HS-5 (cell line): ENCODE measurements around the gene FAM111B.
A peak's percentile ranks its signal among the peaks of the same experiment; 100 is the strongest.

ENCODE experiments used
- DNase-seq: peaks from one replicate; pipeline ENCODE4 v3.0.0-alpha.2; 2012; ENCODE audit warnings: low read depth

Gene FAM111B

GRCh38 chr11:59154610-59155009 lies 47.6 kb downstream of the FAM111B start:
- no peak for DNase-seq

GRCh38 chr11:59157433-59157832 lies 50.4 kb downstream of the FAM111B start:
- no peak for DNase-seq

DNA sequence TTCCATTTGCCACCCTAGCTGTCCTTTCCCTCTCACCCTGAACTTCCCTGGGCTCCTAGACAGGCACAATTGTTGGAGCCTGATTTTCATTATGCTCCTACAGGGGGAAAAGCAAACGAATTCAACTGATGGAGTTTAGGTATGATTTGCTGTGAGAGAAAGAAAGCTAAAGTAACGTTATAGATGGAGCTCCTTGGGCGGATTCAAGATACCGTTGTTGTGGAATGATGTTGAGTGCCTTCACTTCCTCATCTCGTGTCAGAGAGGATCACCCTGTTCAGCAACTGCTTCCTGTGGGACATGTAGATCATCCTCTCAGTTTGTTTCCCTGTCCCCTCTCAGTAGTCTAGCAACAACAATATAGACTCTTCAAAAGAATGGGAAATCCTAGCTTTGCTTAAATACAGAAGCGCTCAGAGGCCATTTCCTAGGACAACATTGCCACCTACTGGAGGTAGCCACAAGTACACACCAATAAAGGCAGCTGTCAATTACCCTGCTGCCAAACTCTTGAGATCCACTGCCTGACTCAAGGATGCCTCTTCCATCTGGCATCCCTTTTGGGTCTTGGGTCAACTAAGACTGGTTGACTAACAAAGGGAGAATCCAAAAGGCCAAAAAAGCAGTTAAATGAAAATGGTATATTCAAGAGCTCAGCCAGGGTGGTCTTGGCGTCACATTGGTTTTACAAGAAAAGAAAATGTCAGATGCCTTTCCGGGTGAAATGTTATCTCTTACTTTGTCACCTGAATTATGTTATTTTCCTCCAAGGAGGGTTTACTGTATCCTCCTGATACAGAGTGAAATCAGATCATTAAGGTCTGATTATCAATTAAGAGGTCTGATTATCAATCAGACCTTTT lies 51.4 kb downstream of the FAM111B start:
- DNase-seq = peak; percentile 53

GRCh38 chr11:59164028-59164427 lies 57.0 kb downstream of the FAM111B start:
- DNase-seq = no peak

DNA sequence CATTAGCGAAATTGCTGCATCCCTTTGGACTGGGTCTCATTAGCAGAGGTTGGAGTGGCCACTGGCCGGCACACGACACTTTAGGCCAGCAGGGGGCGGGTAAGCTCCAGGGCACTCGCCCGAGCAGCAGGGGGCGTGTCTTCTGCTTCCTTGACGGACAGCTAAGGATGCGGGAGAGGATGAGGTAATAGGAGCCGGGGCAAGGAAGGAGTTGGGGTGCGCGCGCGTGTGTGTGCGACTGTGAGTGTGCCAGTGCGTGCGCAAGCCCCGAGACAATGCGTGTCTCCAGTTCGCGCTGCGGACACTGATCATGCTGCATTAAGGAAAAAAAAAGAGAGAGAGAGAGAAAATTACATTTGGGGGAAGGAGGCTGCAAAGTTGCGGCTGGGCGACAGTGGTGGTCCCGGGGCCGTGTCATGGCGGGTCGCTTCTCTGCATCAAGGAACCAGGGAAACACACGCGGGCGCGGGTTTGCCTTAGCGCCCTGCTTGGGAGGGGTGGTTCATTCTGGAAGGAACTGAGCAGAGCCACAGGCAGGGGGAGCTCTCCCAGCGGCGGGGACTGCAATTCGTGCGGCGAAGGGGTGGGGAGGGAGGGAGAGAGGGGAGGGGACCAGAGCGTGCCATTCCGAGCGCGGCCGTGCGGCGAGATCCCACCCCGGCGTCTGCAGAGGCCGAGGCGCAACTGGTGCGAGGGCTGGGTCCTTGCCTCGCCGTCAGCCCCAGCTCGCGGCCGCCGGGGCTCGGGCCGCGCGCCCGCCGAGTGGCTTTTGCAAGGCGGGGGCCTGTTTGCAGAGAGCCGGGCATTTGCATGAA lies 64.7 kb downstream of the FAM111B start, which contains the start of gene DTX4:
Gene DTX4 (plus strand): TSS at position 625 of the 815 bp plus-strand sequence. CDS start 464 bp downstream, outside the sequence.
- peak; percentile 64 for DNase-seq

DNA sequence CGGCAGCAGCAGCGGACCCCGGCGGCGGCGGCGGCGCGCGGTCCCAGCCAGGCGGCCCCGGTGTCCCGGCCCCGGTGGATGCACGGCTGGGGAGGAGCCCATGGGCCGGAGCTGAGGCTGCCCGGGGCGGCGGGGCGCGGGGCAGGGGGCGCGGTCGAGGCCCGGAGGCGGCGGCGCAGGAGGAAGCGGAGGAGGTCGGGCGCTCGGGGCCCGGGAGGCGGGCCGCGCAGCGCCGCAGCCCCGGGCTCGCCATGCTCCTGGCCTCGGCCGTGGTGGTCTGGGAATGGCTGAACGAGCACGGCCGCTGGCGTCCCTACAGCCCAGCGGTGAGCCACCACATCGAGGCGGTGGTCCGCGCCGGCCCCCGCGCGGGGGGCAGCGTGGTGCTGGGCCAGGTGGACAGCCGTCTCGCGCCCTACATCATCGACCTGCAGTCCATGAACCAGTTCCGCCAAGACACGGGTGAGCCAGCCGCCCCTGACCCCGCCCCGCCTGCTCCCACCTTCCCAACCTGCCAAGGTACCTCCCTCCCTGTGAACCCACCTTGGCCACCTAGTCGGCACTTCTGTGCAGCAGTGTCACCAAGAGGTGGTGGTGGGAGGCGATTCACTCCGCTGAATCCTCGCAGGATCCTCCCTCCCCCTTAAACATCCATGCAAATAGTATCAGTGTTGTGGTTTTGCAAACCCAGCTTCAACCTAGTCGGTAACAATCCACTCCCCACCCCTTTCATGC lies 65.5 kb downstream of the FAM111B start:
- no peak for DNase-seq

DNA sequence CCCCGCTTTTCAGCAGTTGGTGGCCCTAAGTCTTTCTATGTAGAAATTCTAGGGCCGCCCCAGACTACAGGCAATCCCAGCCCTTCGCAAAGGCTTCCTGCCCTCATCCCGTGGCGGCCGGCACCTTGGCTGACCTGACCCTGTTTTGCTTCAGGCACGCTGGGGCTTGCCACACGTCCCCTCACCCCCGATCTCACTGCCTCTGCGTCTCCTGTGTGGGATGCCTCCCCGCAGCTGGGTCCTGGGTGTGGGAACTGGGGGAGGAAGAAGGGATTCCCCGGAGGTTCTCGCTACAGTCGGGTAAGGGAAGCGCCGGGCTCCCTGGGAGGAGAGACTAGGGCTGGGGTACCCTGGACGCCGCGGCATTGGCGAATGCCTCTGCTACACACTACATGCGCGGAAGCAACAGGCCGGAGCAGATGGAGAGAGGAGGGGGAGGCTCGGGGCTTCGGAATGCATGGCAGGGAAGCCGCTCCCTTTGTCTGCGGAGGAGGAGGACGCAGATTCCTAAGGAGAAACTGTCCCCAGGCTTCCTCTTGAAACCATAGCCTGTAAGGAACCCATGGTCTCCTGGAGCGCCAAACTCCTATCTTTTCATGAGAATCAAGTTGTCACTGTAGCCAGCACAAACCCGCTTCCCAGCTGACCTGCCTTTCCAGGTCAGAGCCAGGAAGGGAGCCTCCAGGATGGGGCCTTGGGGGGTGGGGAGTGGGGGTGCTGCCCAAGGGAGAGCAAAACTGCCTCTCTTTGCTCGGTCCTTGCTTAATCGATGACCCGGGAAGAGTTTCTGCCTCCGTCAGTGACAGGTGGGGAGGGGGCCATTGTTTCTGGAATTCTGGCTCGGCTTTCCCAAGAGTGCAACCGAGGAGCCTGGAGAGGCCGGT lies 66.3 kb downstream of the FAM111B start:
- no peak for DNase-seq

DNA sequence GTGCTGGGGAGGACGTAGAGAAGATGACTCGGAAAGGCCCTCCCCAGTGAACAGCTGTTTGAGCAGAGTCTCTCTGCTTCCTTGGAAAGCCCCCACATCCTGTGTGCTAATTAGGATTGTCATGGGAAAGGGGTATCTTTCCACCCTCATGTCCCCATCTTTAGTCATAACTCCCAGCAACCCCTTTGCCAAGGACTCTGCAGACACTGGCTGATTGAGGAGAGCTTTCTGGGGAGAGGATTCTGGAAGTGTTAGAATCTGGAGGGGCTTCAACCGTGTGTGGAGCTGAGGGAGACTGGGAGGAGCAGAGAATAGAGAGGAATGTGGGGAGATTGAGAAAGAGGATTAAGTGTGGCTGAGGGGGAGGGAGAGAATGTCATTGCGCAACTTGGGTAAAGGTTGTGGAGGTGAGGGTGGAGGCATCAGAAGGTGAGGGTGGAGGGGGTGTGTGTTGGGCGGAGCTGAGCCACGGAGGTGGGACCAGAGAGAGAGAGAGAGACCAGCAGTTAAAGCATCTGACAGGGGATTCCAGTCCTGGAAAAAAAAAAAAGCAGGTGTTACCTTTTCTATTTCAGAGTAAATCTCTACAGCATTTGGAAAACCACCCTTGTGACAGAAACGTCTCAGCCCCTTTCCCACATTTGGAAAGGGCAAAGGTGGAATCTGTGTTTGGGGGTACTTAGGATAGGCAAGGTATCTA lies 67.1 kb downstream of the FAM111B start:
- DNase-seq = no peak

DNA sequence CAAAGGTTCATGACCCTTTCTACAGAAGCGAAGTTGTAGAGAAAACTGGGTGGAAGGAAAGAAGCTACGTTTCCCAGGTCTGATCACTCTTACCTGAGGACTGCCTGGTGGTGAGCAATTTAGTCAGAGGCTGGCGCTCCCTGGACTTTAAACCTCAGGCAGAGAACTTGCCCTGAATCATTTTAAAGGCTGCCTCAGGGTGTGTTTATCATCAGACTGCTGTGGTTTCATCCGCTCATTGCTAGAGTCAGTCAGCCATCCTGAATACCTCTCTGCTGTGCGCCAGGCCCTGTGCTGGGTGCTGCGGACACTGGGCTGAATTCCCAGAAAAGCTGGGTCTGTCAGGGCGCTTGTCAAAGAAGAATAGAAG lies 67.6 kb downstream of the FAM111B start:
- DNase-seq = no peak

DNA sequence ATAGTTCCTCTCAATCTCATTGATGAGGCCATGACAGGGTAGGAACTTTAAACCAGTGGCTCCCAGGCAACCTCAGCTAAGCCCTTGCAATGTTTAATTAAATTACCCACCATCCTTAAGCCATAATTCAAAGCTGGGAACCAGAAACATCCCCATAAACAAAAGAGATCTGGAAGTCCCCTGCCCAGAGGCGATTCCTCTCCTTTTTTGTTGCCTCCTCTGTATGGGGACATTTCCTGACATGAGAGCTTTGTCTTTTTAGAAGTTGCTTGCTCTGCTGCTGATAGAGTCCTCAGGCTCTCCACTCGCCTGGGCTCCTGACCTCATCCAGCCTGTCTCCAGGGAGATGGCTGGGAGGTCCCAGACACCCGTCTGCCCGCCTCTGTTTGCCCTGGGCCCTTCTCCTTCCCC lies 68.1 kb downstream of the FAM111B start:
- no peak for DNase-seq

DNA sequence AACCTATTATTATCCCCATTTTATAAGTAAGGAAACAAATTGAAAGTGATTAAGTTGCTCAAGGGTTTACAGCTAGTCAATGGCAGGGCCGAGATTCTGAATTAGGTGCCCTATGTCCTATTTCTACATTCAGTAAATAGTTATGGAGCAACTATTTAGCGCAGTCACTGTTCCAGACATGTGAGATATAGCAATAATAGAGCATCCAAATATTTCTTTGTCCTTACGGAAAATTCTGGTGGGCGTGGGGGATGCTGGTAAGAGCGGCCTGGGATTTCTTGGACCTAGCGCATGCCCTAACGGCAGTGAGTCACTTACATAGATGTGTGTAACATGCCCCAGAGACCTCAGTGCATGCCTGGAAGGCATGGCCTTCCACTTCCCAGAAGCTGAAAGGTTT lies 69.3 kb downstream of the FAM111B start:
- no peak for DNase-seq
